HepG2 (cell line): ENCODE measurements around the gene KCNT2. TPM values are rescaled to one million over a fixed set of nuclear protein-coding genes. Genes with fewer than 3 reads are reported as not detected.

Experiments
- ATAC-seq: fragments of 200-7000 bp; cut with Tn5 transposase; 3 replicates; pipeline ENCODE4 v1.9.1; 2020; ENCODE audit warnings: mild to moderate bottlenecking, moderate library complexity
- BruUV-seq: library from RNA; stranded (reverse); fragments of 400-500 nt; replicated peaks from 2 replicates; lab custom pipeline; 2021; lab: Mats Ljungman, UMichigan
- CTCF ChIA-PET: fragments of 300-600 bp; formaldehyde crosslinking; extraction: SDS; loops from one replicate; lab custom pipeline; 2021; ENCODE audit warnings: low total read pairs, inconsistent platforms, low intra/inter-chr PET ratio; lab: Yijun Ruan, JAX
- POLR2A ChIA-PET: fragments of 350-600 bp; sonication (Branson Sonifier 250); formaldehyde crosslinking; loops from one replicate; lab custom pipeline; 2020; ENCODE audit warnings: antibody characterized with exemption, inconsistent platforms; lab: Yijun Ruan, JAX
- DNase-seq: peaks from one replicate; pipeline ENCODE4 v3.0.0-alpha.2; 2015; ENCODE audit warnings: low spot score
- FAIRE-seq: peaks from 3 replicates; lab custom pipeline; 2011; peaks lifted over from hg19 to GRCh38; lab: Jason Lieb, UNC
- H2AFZ ChIP-seq: one replicate; pipeline ENCODE4 v1.6.1; 2011; ENCODE audit warnings: low read length, inconsistent platforms
- H3K27ac ChIP-seq: fragments of 300-600 bp; 3 replicates; pipeline ENCODE4 v1.8.0; 2011; ENCODE audit warnings: mixed run types, mild to moderate bottlenecking, mixed read lengths, low read length, inconsistent platforms; ENCODE audit not compliant: insufficient read depth; ENCODE audit errors: extremely low read length
- H3K27me3 ChIP-seq, 2 experiments: fragments of 200-600 bp in 1 of 2; 2 replicates in 1 of 2; 3 replicates in 1 of 2; pipeline versions ENCODE4 v1.6.0 to v1.8.0; 2011; ENCODE audit warnings: low read length in 2 of 2, mild to moderate bottlenecking in 2 of 2, moderate library complexity in 2 of 2, inconsistent platforms in 1 of 2; ENCODE audit not compliant: insufficient read depth in 2 of 2, control insufficient read depth in 1 of 2
- H3K36me3 ChIP-seq, 2 experiments: fragments of 200-600 bp in 1 of 2; replicated peaks in 1 of 2; 2 replicates in 1 of 2; 3 replicates in 1 of 2; pipeline versions ENCODE4 v1.5.1 to v1.8.0; 2011; ENCODE audit warnings: low read length in 2 of 2, inconsistent platforms in 1 of 2; ENCODE audit not compliant: insufficient read depth in 2 of 2, control insufficient read depth in 1 of 2
- H3K4me1 ChIP-seq: 2 replicates; pipeline ENCODE4 v1.5.1; 2012; ENCODE audit warnings: low read length, inconsistent platforms; ENCODE audit not compliant: insufficient read depth
- H3K4me2 ChIP-seq: 2 replicates; pipeline ENCODE4 v1.6.0; 2011; ENCODE audit warnings: low read depth, low read length, inconsistent platforms
- H3K4me3 ChIP-seq, 3 experiments: fragments of 200-600 bp in 1 of 3; sonication (generic), shearing (Covaris generic) in 1 of 3; replicated peaks in 1 of 3; 2 replicates each; pipeline ENCODE4 v1.5.1; 2011 to 2016; ENCODE audit warnings: low read length in 3 of 3, inconsistent platforms in 2 of 3, low read depth in 2 of 3, mild to moderate bottlenecking in 2 of 3, control low read depth in 1 of 3, mixed read lengths in 1 of 3; ENCODE audit not compliant: insufficient read depth in 1 of 3
- H3K79me2 ChIP-seq: one replicate; pipeline ENCODE4 v1.6.1; 2011; ENCODE audit warnings: low read length, inconsistent platforms; ENCODE audit not compliant: insufficient read depth
- H3K9ac ChIP-seq: 2 replicates; pipeline ENCODE4 v1.6.0; 2011; ENCODE audit warnings: mild to moderate bottlenecking, low read depth, low read length, inconsistent platforms; ENCODE audit not compliant: insufficient read depth
- H3K9me3 ChIP-seq: 2 replicates; pipeline ENCODE4 v1.5.1; 2012; ENCODE audit warnings: mild to moderate bottlenecking, low read length
- H4K20me1 ChIP-seq: 2 replicates; pipeline ENCODE4 v1.6.0; 2011; ENCODE audit warnings: inconsistent platforms, mild to moderate bottlenecking, low read length, moderate library complexity; ENCODE audit not compliant: insufficient read depth
- CENPX ChIP-seq: sonication (generic); formaldehyde crosslinking; IDR thresholded peaks from 2 replicates; pipeline ENCODE4 v1.9.0; 2021; ENCODE audit warnings: mild to moderate bottlenecking, missing genetic modification reagents, moderate library complexity
- JUNB ChIP-seq: sonication (generic); formaldehyde crosslinking; IDR thresholded peaks from 2 replicates; pipeline ENCODE4 v1.8.0; 2022; ENCODE audit warnings: missing genetic modification reagents, mild to moderate bottlenecking, borderline replicate concordance
- KLF12 ChIP-seq: sonication (generic); formaldehyde crosslinking; IDR thresholded peaks from 2 replicates; pipeline ENCODE4 v1.4.0; 2020; ENCODE audit warnings: missing genetic modification reagents, borderline replicate concordance
- NFYB ChIP-seq: sonication (generic); formaldehyde crosslinking; IDR thresholded peaks from 2 replicates; pipeline ENCODE4 v1.4.0; 2020; ENCODE audit warnings: missing genetic modification reagents
- ZBTB26 ChIP-seq: IDR thresholded peaks from 2 replicates; pipeline ENCODE4 v1.6.1; 2016; ENCODE audit warnings: missing compliant biosample characterization, missing genetic modification reagents, borderline replicate concordance
- ZBTB49 ChIP-seq: sonication (generic); formaldehyde crosslinking; IDR thresholded peaks from 2 replicates; pipeline ENCODE4 v1.4.0; 2020; ENCODE audit warnings: missing genetic modification reagents, borderline replicate concordance
- WGBS: methylation state at CpG from one replicate; pipeline ENCODE4 v1.1.6; 2017; ENCODE audit warnings: low lambda C conversion rate; 5-methylcytosine and 5-hydroxymethylcytosine counted together
- in situ Hi-C: cut with HindIII; loops from 2 replicates; pipeline ENCODE4 v1.10.0; 2017; ENCODE audit warnings: low pct_unique_long_range_greater_than_20kb; ENCODE audit not compliant: extremely low pct_ligation_motif_present
- intact Hi-C: fragments of 100-400 bp; cut with micrococcal nuclease; formaldehyde crosslinking; loops from one replicate; pipeline ENCODE4 v1.10.0; 2022; ENCODE audit not compliant: unreplicated experiment
- polyA plus RNA-seq, 8 experiments: library from polyadenylated mRNA; depleted of rRNA in 3 of 8; stranded (reverse) in 7 of 8; unstranded in 1 of 8; fragments of >200 nt; fragmentation: Illumina TruSeq in 4 of 8; extraction: Trizol in 4 of 8; gene quantifications; 2 replicates each; pipeline versions ENCODE4 v1.2.1 to v1.2.3, GENCODE V29; 2011 to 2016; ENCODE audit warnings: low read depth in 4 of 8, missing spikeins in 1 of 8, mixed read lengths in 1 of 8; ENCODE audit not compliant: insufficient read depth in 1 of 8
- total RNA-seq, 5 experiments: library from RNA; depleted of rRNA; stranded (reverse); fragments of >200 nt; fragmentation: Illumina TruSeq; extraction: Trizol; gene quantifications; 2 replicates each; pipeline ENCODE4 v1.2.3, GENCODE V29; 2016; ENCODE audit warnings: low read depth in 1 of 5

KCNT2 gene
- total and polyA plus RNA-seq, 2 of the 13 experiments (the other 11 are each of a cell fraction or from before 2014, with no cell fraction given) = not detected

DNA sequence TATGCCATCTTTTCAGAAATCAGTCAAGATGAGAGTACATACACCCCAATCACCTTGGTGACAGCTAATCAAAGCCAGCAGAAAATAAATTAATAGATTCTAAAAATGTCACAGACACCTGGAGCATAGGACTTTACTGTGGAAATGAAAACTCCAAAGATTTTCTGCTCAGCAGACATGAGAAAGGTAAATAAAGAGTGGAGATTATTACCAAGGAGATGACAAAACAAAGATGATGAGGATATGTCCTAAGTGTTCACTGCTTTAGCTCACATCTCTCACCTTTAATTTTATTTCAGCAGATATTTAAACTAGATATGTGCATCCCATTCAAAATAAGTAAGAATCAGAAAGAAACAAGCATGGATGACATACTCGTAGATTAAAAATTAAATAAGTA is 14.8 kb upstream of the KCNT2 start:
- DNase-seq = no peak
- Histone ChIP-seq H2AFZ (no peak overlapping the region), H3K4me1 (no peaks in the 10 kb centered on the region), H3K27ac (no peak overlapping the region), H4K20me1 (no peaks in the 10 kb centered on the region), H3K4me3 (no peak overlapping the region), H3K27me3 (no peaks in the 10 kb centered on the region), H3K4me2 (no peak overlapping the region), H3K9ac (no peak overlapping the region), H3K36me3 (no peaks in the 10 kb centered on the region), H3K79me2 (no peaks in the 10 kb centered on the region), H3K9me3 (no peaks in the 10 kb centered on the region)
- BruUV-seq = no TSS peak
- in situ Hi-C loops = no loop called here
- POLR2A ChIA-PET = no interaction called here
- FAIRE-seq = no peak
- TF ChIP-seq KLF12 (CRISPR knock-in tag) = no peak
- no peak for TF ChIP-seq CENPX
- no peak for TF ChIP-seq ZBTB26 (CRISPR knock-in tag)
- no peak for TF ChIP-seq NFYB (CRISPR knock-in tag)
- TF ChIP-seq ZBTB49 = no peak
- TF ChIP-seq JUNB = no peak
- ATAC-seq = no peak
- CTCF ChIA-PET = no interaction called here
- intact Hi-C loops = no loop called here
- WGBS = 0% methylated on average over 1 of the region's 1 CpG
